A673 (cell line): ENCODE data around the gene CLCN4. TPM values are rescaled to one million over a fixed set of nuclear protein-coding genes. Genes with fewer than 3 reads are reported as not detected.

Source experiments
- BruUV-seq: library from RNA; stranded (reverse); fragments of 400-500 nt; replicated peaks from 2 replicates; lab custom pipeline; 2021; lab: Mats Ljungman, UMichigan
- CTCF ChIA-PET: fragments of 300-600 bp; sonication (Branson Sonifier 250); formaldehyde crosslinking; loops from one replicate; lab custom pipeline; 2022; ENCODE audit warnings: antibody characterized with exemption; lab: Charles Lee
- POLR2A ChIA-PET: fragments of 300-600 bp; sonication (Branson Sonifier 250); formaldehyde crosslinking; loops from one replicate; lab custom pipeline; 2022; ENCODE audit warnings: antibody characterized with exemption; ENCODE audit not compliant: low non-redundant PET; lab: Charles Lee
- DNase-seq: peaks from one replicate; pipeline ENCODE4 v3.0.0-alpha.2; 2015; ENCODE audit warnings: low spot score
- H3K27ac ChIP-seq: fragments of 200-600 bp; sonication (generic); 2 replicates; pipeline ENCODE4 v1.5.1; 2016; ENCODE audit warnings: mixed run types, low read depth, mild to moderate bottlenecking, mixed read lengths, antibody characterized with exemption, low read length; ENCODE audit not compliant: poor library complexity, severe bottlenecking
- H3K27me3 ChIP-seq: fragments of 200-600 bp; sonication (generic); replicated peaks from 2 replicates; pipeline ENCODE4 v1.6.1; 2017; ENCODE audit warnings: mixed run types, low read depth, mild to moderate bottlenecking, mixed read lengths, antibody characterized with exemption, low read length; ENCODE audit not compliant: insufficient read depth, poor library complexity
- H3K36me3 ChIP-seq: fragments of 200-600 bp; sonication (generic); 2 replicates; pipeline ENCODE4 v1.6.1; 2016; ENCODE audit warnings: mixed run types, mild to moderate bottlenecking, mixed read lengths, antibody characterized with exemption, low read length; ENCODE audit not compliant: insufficient read depth, poor library complexity, severe bottlenecking
- H3K4me1 ChIP-seq: fragments of 200-600 bp; sonication (generic); 2 replicates; pipeline ENCODE4 v1.6.1; 2017; ENCODE audit warnings: mixed run types, mild to moderate bottlenecking, mixed read lengths, antibody characterized with exemption, low read length; ENCODE audit not compliant: insufficient read depth, poor library complexity, severe bottlenecking
- H3K4me3 ChIP-seq: fragments of 200-600 bp; sonication (generic); 2 replicates; pipeline ENCODE4 v1.5.1; 2016; ENCODE audit warnings: low read depth, mixed run types, mild to moderate bottlenecking, mixed read lengths, low read length; ENCODE audit not compliant: poor library complexity, severe bottlenecking
- H3K9me3 ChIP-seq: fragments of 200-600 bp; sonication (generic); 2 replicates; pipeline ENCODE4 v1.6.1; 2016; ENCODE audit warnings: mixed run types, low read depth, mild to moderate bottlenecking, mixed read lengths, antibody characterized with exemption, low read length; ENCODE audit not compliant: poor library complexity, severe bottlenecking
- EZH2 ChIP-seq: fragments of 200-600 bp; sonication (generic); IDR thresholded peaks from 2 replicates; pipeline ENCODE4 v1.6.1; 2017; ENCODE audit warnings: borderline replicate concordance, low read depth, mild to moderate bottlenecking, mixed read lengths, antibody characterized with exemption, low read length; ENCODE audit not compliant: poor library complexity, severe bottlenecking
- intact Hi-C: fragments of 100-400 bp; cut with micrococcal nuclease; formaldehyde crosslinking; loops from one replicate; pipeline ENCODE4 v1.10.0; 2022; ENCODE audit not compliant: unreplicated experiment
- total RNA-seq: library from RNA; stranded (reverse); gene quantifications from 2 replicates; pipeline ENCODE4 v1.2.3, GENCODE V29; 2021
- TF ChIP-seq, protein P1 (sequence below): fragments of 300-800, 200-600 bp; sonication (generic); conservative IDR thresholded peaks from 2 replicates; pipeline ENCODE4 v1.5.1; 2017; ENCODE audit warnings: low read depth, mild to moderate bottlenecking, antibody characterized with exemption, low read length, moderate library complexity, mixed read lengths

CLCN4 gene
- total RNA-seq, 1 experiment from 2014 or later = 1.7 TPM

DNA sequence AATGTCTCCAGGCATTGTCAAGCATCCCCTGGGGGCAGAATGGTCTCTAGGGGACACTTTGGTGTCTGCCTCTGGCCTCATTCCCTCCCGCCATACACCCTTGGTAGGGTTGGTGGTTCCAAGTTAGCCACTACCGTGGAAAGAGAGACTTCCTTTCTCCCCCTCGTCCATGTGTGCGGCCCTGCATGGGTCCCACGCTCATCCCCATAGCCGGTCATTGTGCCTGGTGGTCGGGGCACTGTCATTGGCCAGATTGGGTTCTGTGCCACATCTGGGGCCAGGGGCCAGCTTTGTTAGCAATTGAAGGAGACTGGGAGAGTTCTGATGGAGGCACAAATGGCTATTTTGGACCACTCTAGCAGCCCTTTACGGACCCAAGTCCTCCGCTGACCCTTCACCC is 17.3 kb downstream of the CLCN4 start:
- POLR2A ChIA-PET = no interaction called here
- BruUV-seq = no TSS peak
- H3K4me3 ChIP-seq = no peak overlapping the region
- no peak for TF ChIP-seq EZH2
- TF ChIP-seq, protein P1, sequence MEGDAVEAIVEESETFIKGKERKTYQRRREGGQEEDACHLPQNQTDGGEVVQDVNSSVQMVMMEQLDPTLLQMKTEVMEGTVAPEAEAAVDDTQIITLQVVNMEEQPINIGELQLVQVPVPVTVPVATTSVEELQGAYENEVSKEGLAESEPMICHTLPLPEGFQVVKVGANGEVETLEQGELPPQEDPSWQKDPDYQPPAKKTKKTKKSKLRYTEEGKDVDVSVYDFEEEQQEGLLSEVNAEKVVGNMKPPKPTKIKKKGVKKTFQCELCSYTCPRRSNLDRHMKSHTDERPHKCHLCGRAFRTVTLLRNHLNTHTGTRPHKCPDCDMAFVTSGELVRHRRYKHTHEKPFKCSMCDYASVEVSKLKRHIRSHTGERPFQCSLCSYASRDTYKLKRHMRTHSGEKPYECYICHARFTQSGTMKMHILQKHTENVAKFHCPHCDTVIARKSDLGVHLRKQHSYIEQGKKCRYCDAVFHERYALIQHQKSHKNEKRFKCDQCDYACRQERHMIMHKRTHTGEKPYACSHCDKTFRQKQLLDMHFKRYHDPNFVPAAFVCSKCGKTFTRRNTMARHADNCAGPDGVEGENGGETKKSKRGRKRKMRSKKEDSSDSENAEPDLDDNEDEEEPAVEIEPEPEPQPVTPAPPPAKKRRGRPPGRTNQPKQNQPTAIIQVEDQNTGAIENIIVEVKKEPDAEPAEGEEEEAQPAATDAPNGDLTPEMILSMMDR = no peak
- no peaks in the 10 kb centered on the region for H3K36me3 ChIP-seq
- peaks cover 5% of the 10 kb centered on the region for H3K4me1 ChIP-seq
- no peak for DNase-seq
- no peaks in the 10 kb centered on the region for H3K27me3 ChIP-seq
- no peak overlapping the region for H3K27ac ChIP-seq
- CTCF ChIA-PET = no interaction called here
- intact Hi-C loops = loop anchor here (5.0 kb wide), 1 partner anchor 177 kb away; no protein-coding TSS in a partner anchor
- no peaks in the 10 kb centered on the region for H3K9me3 ChIP-seq

DNA sequence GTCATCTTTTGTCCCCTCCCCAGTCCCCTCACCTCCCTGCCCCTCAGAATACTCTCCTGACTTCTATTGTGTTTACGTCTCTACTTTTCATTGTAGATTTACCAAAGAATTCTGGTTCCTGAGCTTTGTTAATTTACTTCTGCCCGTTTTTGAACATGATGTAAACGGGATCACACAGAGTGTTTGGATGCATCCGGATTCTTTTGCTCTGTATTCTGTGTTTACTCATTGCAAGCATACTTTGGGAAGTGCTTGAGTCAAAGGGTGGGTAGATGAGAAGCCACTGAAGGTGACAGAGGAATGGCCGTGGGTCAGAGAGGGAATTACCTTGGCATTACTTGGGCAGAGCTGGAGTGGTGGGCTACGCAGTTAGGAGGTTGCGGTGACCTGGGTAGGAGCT is 18.0 kb downstream of the CLCN4 start:
- Histone ChIP-seq H3K9me3 (no peaks in the 10 kb centered on the region), H3K36me3 (no peaks in the 10 kb centered on the region), H3K27me3 (no peaks in the 10 kb centered on the region), H3K4me1 (peaks cover 5% of the 10 kb centered on the region), H3K4me3 (no peak overlapping the region), H3K27ac (no peak overlapping the region)
- no peak for TF ChIP-seq EZH2
- TF ChIP-seq, protein P1 = no peak
- no peak for DNase-seq
- intact Hi-C loops = loop anchor here (5.0 kb wide), 1 partner anchor 178 kb away; no protein-coding TSS in a partner anchor
- POLR2A ChIA-PET = no interaction called here
- no TSS peak for BruUV-seq
- CTCF ChIA-PET = no interaction called here

DNA sequence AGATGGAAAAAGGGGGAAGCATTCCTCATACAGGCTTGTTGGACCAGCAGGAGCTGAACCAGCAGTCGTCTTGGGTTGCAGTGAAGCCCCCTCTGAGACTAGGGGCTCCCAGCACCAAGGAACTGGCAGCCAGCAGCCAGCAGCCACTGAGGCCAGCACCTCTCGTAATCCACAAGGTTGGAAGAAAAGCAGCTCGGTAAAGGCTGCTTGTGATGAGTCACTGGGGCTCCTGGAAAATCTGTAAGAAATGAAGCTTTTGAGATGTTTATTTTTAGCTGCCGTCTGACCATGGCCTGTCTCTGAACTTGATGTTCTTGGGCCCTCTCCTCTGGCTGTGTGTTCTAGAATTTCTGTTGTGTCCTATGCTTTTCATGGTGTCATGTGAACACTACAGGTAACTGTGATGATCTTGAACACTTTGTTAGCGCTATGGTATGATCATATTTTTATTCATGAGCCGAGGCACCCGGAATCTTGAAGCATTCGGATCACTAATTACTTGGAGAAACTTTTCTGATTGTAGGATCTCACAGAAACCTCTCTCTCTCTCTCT is 18.6 kb downstream of the CLCN4 start:
- Histone ChIP-seq H3K9me3 (no peaks in the 10 kb centered on the region), H3K27me3 (no peaks in the 10 kb centered on the region), H3K36me3 (no peaks in the 10 kb centered on the region), H3K27ac (no peak overlapping the region), H3K4me3 (no peak overlapping the region), H3K4me1 (peaks cover 5% of the 10 kb centered on the region)
- no peak for DNase-seq
- intact Hi-C loops = no loop called here
- TF ChIP-seq, protein P1 = no peak
- no peak for TF ChIP-seq EZH2
- POLR2A ChIA-PET = no interaction called here
- BruUV-seq = no TSS peak
- CTCF ChIA-PET = no interaction called here
